Measurements from ENCODE around the gene PGM2.

Gene PGM2

GRCh38 chr4:37889849-37890800 is 63.6 kb downstream of the PGM2 start:
- H3K4me3 ChIP-seq (ENCODE audit: low read length): peak overlapping the region; percentile 49
- peak; percentile 7 for TF ChIP-seq CTCF (conservative IDR thresholded peaks at IDR 0.05; ENCODE audit: low read depth, low read length)
- DNase-seq (ENCODE audit: low read depth): no peak

GRCh38 chr4:37890801-37891259 is 64.3 kb downstream of the PGM2 start, which contains the start of gene TBC1D1:
Gene TBC1D1 (plus strand): TSS chr4:37891084. CDS start chr4:37902096, 11,012 bp downstream.
- no peak for TF ChIP-seq CTCF (conservative IDR thresholded peaks at IDR 0.05; ENCODE audit: low read depth, low read length)
- DNase-seq (ENCODE audit: low read depth): no peak
- H3K4me3 ChIP-seq (ENCODE audit: low read length): peak within 1 kb of the TSS; percentile 49

GRCh38 chr4:37891260-37892159 is 65.0 kb downstream of the PGM2 start:
- TF ChIP-seq CTCF (conservative IDR thresholded peaks at IDR 0.05; ENCODE audit: low read depth, low read length): no peak
- peak overlapping the region; percentile 49 for H3K4me3 ChIP-seq (ENCODE audit: low read length)
- DNase-seq (ENCODE audit: low read depth): no peak

GRCh38 chr4:37892641-37893040 is 66.2 kb downstream of the PGM2 start:
- H3K4me3 ChIP-seq (ENCODE audit: low read length): no peak overlapping the region
- no peak for TF ChIP-seq CTCF (conservative IDR thresholded peaks at IDR 0.05; ENCODE audit: low read depth, low read length)
- no peak for DNase-seq (ENCODE audit: low read depth)

GRCh38 chr4:37893164-37893563 is 66.7 kb downstream of the PGM2 start:
- H3K4me3 ChIP-seq (ENCODE audit: low read length): no peak overlapping the region
- TF ChIP-seq CTCF (conservative IDR thresholded peaks at IDR 0.05; ENCODE audit: low read depth, low read length): no peak
- no peak for DNase-seq (ENCODE audit: low read depth)

GRCh38 chr4:37895271-37895670 is 68.8 kb downstream of the PGM2 start:
- no peak overlapping the region for H3K4me3 ChIP-seq (ENCODE audit: low read length)
- TF ChIP-seq CTCF (conservative IDR thresholded peaks at IDR 0.05; ENCODE audit: low read depth, low read length): no peak
- DNase-seq (ENCODE audit: low read depth): no peak

Data from retinal pigment epithelial cell (primary cell).